Urothelium cell line (cell line): ENCODE results near the gene LCE7A.
A peak's percentile ranks its signal among the peaks of the same experiment; 100 is the strongest.

Experiments
- DNase-seq: peaks from one replicate; pipeline ENCODE4 v3.0.0; 2011; ENCODE audit warnings: low spot score, mixed read lengths
- FAIRE-seq: peaks from 2 replicates; lab custom pipeline; 2011; peaks lifted over from hg19 to GRCh38; lab: Jason Lieb, UNC

LCE7A gene

DNA sequence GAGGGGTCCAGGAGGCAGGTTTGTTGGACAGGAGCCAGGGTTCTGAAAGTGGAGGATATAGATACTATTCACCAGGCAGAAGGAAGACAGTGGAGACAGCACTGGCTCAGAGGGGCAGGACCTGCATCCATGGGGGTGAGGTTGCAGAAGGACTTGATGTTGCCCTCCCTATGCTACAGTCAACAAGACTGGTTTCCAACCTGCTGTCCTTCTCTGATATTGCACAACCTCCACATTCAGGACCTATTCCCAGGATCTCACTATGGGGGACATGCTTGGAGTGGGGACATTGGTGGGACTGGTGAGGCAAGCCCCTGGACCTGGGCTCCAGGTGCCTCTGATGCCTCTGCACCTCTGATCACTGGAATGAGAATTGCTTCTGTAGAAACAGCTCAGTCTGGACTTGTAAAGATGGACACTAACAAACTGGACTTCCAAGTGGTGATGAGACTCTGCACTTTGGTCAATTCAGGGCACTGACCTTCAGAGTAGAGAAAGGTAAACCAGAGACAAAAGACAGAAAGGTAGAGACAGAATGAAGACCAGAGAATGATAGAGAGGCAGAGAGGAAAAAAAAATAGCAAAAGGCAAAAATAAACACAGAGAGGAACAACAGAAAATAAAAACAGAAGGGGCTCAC is 19.9 kb downstream of the LCE7A start:
- no peak for DNase-seq

DNA sequence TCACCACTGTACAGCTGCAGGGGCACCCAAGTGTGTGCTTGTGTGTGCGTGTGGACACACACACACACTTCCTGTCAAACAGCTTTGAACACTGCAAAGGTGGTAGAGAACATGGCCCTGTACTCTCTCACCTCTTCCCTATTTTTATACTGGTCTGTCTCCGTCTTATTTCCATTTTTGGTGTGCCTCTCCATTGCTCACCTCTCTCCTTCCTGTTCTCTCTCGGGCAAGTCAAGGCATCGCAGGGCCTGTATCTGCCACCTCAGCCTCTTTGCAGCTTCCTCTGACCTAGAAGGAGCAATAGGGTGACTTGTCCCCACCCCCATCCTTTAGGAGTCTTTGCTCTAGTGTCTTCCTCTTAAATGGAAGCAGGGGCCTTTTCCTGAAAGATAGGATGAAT is 20.5 kb downstream of the LCE7A start:
- no peak for FAIRE-seq
- DNase-seq = no peak

More for the DNA sequence above, 19.9 kb downstream of the LCE7A start:
- no peak for FAIRE-seq

DNA sequence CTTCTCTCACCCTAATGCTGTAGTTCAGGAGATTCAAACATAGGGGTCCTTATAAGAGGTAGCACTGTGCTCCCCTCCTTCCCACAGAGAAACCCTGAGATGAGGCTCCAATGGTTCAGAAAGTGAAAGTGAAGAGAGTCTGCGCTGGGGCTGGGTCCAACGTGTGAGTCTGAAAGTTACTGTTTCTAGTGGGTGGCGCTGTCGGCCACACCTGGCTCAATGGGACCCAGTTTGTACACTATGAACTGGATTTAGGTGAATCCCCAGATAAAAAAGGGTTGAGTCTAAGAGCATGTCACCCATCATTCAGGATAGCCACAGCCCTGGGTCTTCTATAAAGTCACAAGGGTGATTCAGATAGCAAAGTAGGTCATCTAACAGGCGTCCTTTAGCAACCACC is 21.1 kb downstream of the LCE7A start:
- DNase-seq (no peak), FAIRE-seq (no peak)

DNA sequence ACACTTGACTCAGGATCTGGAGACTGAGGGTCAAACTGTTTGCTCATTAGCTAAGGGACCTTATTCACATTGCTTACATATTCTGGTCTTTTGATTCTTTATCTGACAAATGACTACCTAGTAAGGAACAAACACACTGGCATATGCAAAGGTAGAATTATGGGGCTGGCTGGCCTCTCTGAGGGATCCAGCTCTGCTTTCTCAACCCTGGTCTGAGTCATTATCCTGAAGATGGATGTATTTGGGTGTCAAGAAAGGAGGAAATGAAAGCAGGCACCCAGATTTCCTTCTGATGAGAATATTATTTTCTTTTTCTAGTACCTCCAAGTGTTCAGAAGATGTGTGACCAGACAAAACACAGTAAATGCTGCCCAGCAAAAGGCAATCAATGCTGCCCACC is 24.3 kb downstream of the LCE7A start:
- DNase-seq = no peak
- no peak for FAIRE-seq

DNA sequence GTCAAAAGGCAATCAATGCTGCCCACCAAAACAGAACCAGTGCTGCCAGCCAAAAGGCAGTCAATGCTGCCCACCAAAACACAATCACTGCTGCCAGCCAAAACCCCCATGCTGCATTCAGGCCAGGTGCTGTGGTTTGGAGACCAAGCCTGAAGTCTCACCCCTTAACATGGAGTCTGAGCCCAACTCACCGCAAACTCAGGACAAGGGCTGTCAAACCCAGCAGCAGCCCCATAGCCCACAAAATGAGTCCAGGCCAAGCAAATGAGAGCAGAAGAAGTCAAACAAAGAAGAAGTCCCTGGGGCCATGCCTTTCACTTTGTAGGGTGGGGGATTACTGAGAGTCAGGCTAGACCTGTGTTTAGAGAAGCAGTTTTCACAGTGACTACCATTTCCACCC is 24.7 kb downstream of the LCE7A start:
- FAIRE-seq (no peak), DNase-seq (no peak)

DNA sequence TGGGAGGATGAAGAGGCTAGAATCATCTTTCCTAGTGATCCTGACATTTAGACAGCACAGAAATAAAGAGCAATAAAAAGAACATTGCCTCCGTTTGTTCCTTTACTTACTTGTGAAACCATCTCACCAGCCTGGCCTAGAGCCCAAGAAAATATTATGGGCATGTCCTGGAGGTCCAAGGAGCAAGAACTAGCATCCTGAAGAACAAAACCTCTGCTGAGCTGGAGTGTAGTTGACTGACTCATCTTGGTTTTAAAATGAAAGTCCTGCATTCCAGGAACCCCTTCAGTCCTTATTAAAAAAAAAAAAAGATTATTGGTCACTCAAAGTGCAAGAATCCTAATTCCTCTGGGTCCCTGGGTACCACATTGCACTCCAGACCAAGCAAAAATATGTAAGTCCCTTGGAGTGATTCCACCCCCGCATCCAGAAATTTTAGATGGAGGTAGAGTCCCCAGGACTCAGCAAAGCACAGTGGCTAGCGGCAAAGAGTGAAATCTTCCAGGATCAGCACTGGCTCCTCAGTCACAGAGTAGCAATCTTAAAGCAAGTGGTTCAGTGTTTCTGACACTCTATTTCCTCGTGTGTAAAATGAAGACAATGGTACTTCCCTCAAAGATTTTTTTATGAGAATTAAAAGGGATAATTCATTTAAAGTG is 25.3 kb downstream of the LCE7A start:
- FAIRE-seq (no peak), DNase-seq (peak; percentile 46)

DNA sequence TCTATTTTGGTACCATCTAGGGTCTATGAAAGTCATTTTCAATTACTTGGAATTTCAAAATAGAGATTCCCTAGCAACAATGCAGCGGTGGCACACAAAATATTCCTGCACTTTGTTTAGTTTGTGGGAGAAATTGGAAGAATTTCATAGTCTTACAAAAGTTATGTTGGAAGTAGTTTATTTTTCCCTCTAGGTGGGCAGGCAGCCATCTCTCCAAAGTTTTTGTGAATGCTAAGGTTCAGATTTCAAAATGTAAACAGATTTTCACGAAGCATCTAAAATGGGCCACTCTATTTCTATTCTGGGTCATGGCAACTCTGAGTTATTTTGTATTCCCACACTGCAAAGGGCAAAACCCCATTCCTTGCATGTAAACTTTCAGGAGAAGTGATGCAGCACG is 26.3 kb downstream of the LCE7A start:
- no peak for DNase-seq
- no peak for FAIRE-seq

DNA sequence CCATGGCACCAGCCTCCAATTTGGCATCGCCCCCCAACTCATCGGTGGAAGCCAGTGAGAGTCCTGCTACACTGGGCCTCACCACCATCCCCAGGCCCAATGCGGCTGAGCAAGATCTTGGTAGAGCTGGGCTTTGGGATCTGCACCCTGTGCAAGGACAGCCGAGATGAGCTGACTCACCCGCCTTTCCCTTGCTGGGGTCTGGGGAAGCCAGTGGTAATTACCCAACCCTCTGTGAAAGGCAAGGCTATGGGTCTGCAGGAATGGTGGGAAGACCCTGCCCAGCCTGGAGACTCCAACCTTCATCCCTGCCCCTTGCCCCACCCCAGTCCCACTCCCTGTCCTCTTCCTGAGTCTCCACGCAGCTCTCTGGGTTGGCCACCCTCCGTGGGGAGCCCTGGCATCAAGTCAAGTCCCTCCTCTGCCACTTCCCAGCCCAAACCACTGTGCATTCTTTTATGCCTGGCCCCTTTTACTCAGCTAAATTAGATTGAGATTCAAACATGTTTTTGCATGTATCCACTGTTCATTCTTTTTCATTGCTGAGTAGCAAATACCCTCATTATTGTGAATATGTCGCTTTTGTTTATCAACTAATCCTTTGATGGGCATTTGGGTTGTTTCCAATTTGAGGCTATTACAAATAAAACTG is 27.1 kb downstream of the LCE7A start:
- no peak for DNase-seq
- peak; percentile 67 for FAIRE-seq

DNA sequence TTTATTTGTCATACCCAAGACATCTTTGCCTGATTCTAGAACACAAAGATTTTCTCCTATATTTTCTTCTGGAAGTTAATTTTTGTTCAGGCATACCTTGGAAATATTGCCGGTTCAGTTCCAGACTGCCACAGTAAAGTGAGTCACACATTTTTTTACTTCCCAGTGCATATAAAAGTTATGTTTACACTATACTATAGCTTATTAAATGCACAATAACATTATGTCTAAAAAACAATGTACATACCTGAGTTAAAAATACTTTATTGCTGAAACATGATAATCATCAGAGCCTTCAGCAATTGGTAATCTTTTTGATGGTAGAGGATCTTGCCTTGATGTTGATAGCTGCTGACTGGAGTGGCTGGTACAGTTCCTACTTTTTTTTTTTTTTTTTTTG is 28.3 kb downstream of the LCE7A start:
- no peak for DNase-seq
- no peak for FAIRE-seq

DNA sequence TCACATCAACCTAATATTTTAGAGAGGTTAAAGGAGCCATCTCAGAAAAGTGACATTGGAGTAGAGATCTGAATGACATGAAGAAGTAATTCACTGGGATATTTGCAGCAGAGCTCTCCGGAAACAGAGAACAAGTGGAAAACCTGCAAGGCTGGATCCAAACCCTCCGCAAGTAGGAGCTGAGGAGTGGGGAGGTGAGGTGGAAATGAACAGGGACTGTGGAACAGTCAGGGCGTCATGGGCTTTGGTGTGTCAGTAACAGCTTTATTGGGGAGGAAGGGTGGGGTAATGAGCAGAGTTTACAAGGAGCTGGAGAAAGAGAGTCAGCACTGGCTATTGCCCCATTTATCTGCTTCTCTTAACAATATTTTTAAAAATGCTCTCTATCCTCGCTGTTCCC is 39.2 kb downstream of the LCE7A start:
- DNase-seq (no peak), FAIRE-seq (no peak)

DNA sequence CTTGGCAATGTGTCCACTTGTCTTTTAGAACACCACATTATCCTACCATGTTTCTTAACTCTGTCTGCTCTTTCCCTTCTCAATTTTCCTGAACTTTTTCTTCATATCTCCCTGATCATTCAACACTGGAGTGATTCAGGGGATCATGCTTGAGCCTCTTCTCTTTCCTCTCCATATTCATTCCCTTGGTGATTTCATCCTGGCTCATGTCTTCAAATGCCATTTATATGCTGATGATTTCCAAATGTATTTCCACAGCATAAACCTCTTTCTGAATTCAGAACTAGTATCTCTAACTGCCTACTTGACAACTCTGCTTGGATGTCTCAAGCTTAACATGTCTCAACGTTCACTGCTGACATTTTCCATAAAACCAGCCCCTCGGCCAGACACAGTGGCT is 40.1 kb downstream of the LCE7A start:
- FAIRE-seq (no peak), DNase-seq (no peak)

DNA sequence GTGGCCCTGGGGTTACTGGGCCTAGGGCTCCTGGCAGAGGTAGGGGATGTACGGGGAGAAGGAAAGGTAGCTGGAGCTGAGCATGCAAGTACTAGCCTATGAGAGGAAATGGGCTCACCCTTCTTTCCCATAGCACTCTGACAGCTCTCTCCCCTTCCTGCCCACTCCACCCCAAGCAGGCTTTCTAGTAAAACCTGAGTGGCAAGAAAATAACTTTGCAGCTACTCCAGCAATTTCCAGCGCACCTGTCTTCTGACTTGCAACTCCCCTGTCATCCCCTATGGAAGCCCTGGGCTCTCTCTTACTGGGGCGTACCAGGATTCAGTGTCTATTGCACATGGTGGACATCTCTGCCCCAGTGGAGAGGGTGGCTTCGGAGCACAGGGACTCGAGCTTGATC is 41.8 kb downstream of the LCE7A start:
- FAIRE-seq (no peak), DNase-seq (no peak)

DNA sequence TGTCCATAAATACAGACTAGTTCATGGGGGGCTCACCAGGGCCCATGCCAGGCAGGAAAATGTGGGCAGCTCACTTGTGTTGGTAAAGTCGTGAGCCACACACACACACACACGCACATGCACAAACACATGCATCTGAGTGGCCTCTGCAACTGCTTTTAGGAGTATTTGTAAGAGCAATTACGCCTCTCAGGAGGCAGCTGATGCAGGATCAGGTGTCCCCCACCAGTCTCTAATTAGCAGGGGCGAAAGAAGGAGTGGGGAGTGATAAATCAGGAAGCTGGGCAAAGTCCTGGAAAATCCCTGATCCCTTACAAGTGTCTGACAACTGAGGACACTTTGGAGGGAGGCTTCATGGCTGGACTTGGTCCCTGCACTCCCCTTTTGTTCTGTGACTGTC is 42.8 kb downstream of the LCE7A start:
- no peak for DNase-seq
- no peak for FAIRE-seq

DNA sequence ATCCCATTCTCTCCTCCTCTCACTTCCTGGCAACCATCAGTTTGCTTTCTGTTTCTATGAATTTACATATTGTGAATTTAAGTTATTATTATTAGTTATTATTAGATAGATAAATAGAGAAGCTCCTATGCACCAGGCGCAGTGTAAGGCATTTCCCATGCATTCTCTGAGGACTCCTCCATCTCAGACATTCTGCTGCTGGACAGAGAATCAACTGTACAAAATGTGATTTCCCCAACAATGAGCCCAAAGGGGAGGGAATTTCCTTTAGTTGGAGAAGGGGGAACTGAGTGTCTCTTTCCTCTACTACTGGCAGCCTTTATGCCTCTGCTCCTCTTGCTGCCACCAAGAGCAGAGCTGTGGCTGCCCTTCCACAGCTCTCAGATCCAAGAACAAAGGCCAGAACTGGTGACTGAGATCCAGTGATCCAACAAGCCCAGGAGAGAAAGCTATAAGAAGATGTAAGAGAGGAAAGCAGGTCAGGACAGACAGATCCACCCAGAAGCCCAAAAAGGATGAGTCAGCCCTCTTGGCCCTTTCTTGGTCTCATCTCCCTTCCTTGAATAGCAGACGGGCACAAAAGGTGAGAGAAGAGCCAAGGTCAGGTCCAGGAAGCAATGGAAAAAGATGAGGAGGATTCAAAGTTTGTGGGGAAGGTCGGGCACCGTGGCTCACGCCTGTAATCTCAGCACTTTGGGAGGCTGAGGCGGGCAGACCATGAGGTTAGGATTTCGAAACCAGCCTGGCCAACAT is 45.1 kb downstream of the LCE7A start:
- FAIRE-seq (no peak), DNase-seq (no peak)

DNA sequence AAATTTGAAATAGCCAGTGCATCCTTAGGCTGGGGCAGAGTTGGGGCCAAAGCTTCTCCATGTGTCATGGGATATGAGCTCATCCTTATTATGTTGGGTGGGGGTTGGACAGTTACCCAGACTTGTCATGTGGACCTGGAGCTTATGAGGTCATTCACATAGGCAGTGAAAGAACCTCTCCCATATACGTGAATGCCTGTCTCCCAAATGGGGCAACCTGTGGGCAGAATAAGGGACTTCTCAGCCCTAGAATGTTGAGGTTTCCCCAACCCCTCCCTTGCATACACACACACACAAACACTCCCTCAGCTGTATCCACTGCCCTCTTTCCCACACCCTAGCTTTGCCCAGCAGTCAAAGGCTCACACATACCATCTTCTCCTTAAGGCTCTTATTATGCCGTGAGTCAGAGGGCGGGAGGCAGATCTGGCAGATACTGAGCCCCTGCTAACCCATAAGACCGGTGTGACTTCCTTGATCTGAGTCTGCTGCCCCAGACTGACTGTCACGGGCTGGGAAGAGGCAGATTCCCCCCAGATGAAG is 46.3 kb downstream of the LCE7A start:
- peak; percentile 81 for FAIRE-seq
- peak; percentile 81 for DNase-seq

DNA sequence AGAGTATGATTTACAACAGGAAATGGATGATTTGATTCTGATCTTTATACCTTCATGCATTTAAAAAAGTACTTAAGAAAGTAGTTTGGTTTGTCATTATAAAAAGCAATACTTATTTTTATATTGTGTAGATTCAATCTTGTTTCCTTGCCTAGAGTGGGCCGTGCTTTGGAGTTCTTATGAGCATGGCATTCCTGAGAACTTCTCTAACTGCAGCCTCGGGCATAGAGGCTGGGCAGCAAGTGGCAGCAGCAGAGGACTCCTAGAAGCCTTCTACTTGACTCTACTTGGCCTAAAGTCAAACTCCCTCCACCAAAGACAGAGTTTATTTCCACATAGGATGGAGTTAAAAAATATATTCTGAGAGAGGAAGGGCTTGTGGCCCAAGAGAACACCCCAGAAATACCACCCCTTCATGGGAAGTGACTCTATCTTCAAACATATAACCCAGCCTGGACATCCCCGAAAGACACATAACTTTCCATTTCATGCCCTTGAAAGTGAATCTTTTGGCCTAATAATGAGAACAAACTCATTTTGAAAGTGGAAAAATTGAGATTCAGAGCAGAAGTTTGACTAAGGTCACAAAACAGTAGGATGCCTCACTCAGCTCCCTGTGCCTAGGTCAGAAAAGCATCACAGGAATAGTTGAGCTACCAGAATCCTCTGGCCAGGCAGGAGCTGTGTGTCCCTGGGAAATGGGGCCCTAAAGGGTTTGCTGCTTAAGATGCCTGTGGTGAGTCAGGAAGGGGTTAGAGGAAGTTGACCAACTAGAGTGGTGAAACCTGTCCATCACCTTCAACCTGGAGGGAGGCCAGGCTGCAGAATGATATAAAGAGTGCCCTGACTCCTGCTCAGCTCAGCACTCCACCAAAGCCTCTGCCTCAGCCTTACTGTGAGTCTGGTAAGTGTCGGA is 48.1 kb downstream of the LCE7A start, which contains the start of gene IVL:
Gene IVL, plus strand, starts transcription at position 861 of the 916 bp plus-strand sequence. CDS start 1,252 bp downstream, outside the sequence.
- no peak for FAIRE-seq
- no peak for DNase-seq

DNA sequence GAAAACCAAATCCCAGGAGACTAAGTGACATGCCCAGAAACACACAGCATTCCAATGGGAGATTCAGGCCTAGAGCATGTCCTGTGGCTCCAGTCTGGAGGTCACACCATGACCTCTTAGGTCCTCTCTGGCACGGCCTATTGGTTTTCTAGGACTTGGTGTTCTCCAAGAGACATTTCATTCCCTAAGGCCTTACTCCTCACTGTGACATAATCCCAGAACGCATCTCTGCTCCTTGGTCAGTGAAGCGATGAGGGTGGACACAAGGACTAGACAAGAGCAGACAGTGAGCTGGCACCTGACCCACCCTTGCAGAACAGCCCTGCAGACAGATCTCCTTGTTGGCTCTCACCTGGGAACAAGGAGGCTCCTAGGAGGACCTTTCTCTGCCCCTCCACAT is 49.4 kb downstream of the LCE7A start:
- FAIRE-seq = no peak
- no peak for DNase-seq
